H1 (cell line): Measurements from ENCODE around the gene FRMPD4. TPM values are rescaled to one million over a fixed set of nuclear protein-coding genes. Genes with fewer than 3 reads are reported as not detected.

Experiments
- CTCF ChIA-PET: fragments of 300-600 bp; sonication (Branson Sonifier 250); formaldehyde crosslinking; loops from one replicate; lab custom pipeline; 2021; ENCODE audit not compliant: partially characterized antibody; lab: Charles Lee
- POLR2A ChIA-PET: fragments of 300-600 bp; sonication (Branson Sonifier 250); formaldehyde crosslinking; loops from one replicate; lab custom pipeline; 2021; ENCODE audit warnings: inconsistent platforms; ENCODE audit not compliant: partially characterized antibody; lab: Charles Lee
- DNase-seq, 2 experiments: peaks; one replicate each; pipeline versions ENCODE4 v3.0.0 to v3.0.0-alpha.2; 2010 to 2022; ENCODE audit warnings: low spot score in 2 of 2, low read depth in 1 of 2, mixed read lengths in 1 of 2
- FAIRE-seq: peaks from 2 replicates; lab custom pipeline; 2011; peaks lifted over from hg19 to GRCh38; lab: Jason Lieb, UNC
- H2AFZ ChIP-seq: 2 replicates; pipeline ENCODE4 v1.8.1; 2012; ENCODE audit warnings: low read length, inconsistent platforms
- H2AK5ac ChIP-seq: 2 replicates; pipeline ENCODE4 v1.6.1; 2013; ENCODE audit warnings: low read depth, low read length
- H2BK120ac ChIP-seq: replicated peaks from 2 replicates; pipeline ENCODE3; 2013; ENCODE audit warnings: low read depth, low read length, inconsistent platforms
- H2BK12ac ChIP-seq: 2 replicates; pipeline ENCODE4 v1.6.1; 2013; ENCODE audit warnings: low read depth, low read length
- H2BK15ac ChIP-seq: 2 replicates; pipeline ENCODE4 v1.6.1; 2013; ENCODE audit warnings: low read length
- H2BK20ac ChIP-seq: 2 replicates; pipeline ENCODE4 v1.6.1; 2013; ENCODE audit warnings: low read length
- H2BK5ac ChIP-seq: 2 replicates; pipeline ENCODE4 v1.6.1; 2013; ENCODE audit warnings: low read depth, low read length
- H3K14ac ChIP-seq: 2 replicates; pipeline ENCODE4 v1.6.1; 2013; ENCODE audit warnings: inconsistent platforms; ENCODE audit not compliant: insufficient read length
- H3K18ac ChIP-seq: 2 replicates; pipeline ENCODE4 v1.6.1; 2013; ENCODE audit warnings: low read length; ENCODE audit errors: extremely low read depth
- H3K23ac ChIP-seq: 2 replicates; pipeline ENCODE4 v1.6.1; 2013; ENCODE audit warnings: inconsistent platforms; ENCODE audit not compliant: insufficient read length
- H3K23me2 ChIP-seq: 2 replicates; pipeline ENCODE4 v1.6.1; 2013; ENCODE audit warnings: low read depth, low read length
- H3K27ac ChIP-seq: 2 replicates; pipeline ENCODE4 v1.6.1; 2011; ENCODE audit warnings: low read depth, low read length, inconsistent platforms
- H3K27me3 ChIP-seq, 4 experiments: replicated peaks in 1 of 4; 1 replicate in 1 of 4; 2 replicates in 3 of 4; pipeline versions ENCODE4 v1.6.1 to v1.8.1; 2011 to 2013; ENCODE audit warnings: low read length in 3 of 4, mild to moderate bottlenecking in 3 of 4, inconsistent platforms in 2 of 4, mixed read lengths in 2 of 4, moderate library complexity in 1 of 4; ENCODE audit not compliant: control insufficient read depth in 3 of 4, insufficient read depth in 3 of 4; ENCODE audit errors: extremely low read depth in 1 of 4
- H3K36me3 ChIP-seq, 4 experiments: 2 replicates each; pipeline versions ENCODE4 v1.6.1 to v1.8.1; 2011 to 2013; ENCODE audit warnings: mild to moderate bottlenecking in 4 of 4, low read length in 3 of 4, moderate library complexity in 2 of 4, control low read depth in 1 of 4, inconsistent platforms in 1 of 4; ENCODE audit not compliant: insufficient read depth in 4 of 4, control insufficient read depth in 2 of 4
- H3K4ac ChIP-seq: replicated peaks from 2 replicates; pipeline ENCODE3; 2013; ENCODE audit warnings: low read length, low read depth, mixed read lengths, inconsistent platforms; ENCODE audit not compliant: insufficient read length
- H3K4me1 ChIP-seq, 4 experiments: replicated peaks in 1 of 4; 1 replicate in 1 of 4; 2 replicates in 3 of 4; pipeline versions ENCODE4 v1.6.1 to v1.8.1; 2011 to 2013; ENCODE audit warnings: low read length in 3 of 4, inconsistent platforms in 2 of 4, mixed read lengths in 1 of 4; ENCODE audit not compliant: insufficient read depth in 4 of 4, control insufficient read depth in 3 of 4
- H3K4me2 ChIP-seq, 2 experiments: 2 replicates each; pipeline versions ENCODE4 v1.6.1 to v1.8.1; 2011 to 2013; ENCODE audit warnings: low read depth in 2 of 2, low read length in 2 of 2, control low read depth in 1 of 2, inconsistent platforms in 1 of 2, mild to moderate bottlenecking in 1 of 2; ENCODE audit not compliant: insufficient read depth in 1 of 2
- H3K4me3 ChIP-seq, 4 experiments: fragments of 200-600, 300-600 bp in 1 of 4; sonication (generic), shearing (Covaris generic), sonication (Bioruptor Twin) in 1 of 4; 2 replicates each; pipeline versions ENCODE4 v1.5.1 to v1.8.1; 2011 to 2016; ENCODE audit warnings: low read length in 4 of 4, low read depth in 3 of 4, control low read depth in 2 of 4, inconsistent platforms in 2 of 4, mild to moderate bottlenecking in 2 of 4, mixed read lengths in 1 of 4, moderate library complexity in 1 of 4; ENCODE audit not compliant: insufficient read depth in 2 of 4; ENCODE audit errors: extremely low read depth in 1 of 4
- H3K56ac ChIP-seq: replicated peaks from 2 replicates; pipeline ENCODE3; 2013; ENCODE audit warnings: low read depth, mild to moderate bottlenecking, mixed read lengths, low read length, inconsistent platforms; ENCODE audit not compliant: insufficient read length
- H3K79me1 ChIP-seq: 2 replicates; pipeline ENCODE4 v1.6.1; 2013; ENCODE audit warnings: low read depth, low read length, control low read depth
- H3K79me2 ChIP-seq, 2 experiments: 2 replicates each; pipeline versions ENCODE4 v1.6.1 to v1.8.1; 2012 to 2013; ENCODE audit warnings: low read length in 2 of 2, mild to moderate bottlenecking in 2 of 2, inconsistent platforms in 1 of 2; ENCODE audit not compliant: insufficient read depth in 2 of 2, control insufficient read depth in 1 of 2
- H3K9ac ChIP-seq, 4 experiments: replicated peaks in 1 of 4; 1 replicate in 1 of 4; 2 replicates in 3 of 4; pipeline versions ENCODE4 v1.6.1 to v1.8.1; 2011 to 2013; ENCODE audit warnings: low read depth in 3 of 4, low read length in 3 of 4, control low read depth in 2 of 4, mild to moderate bottlenecking in 2 of 4, moderate library complexity in 2 of 4, inconsistent platforms in 1 of 4; ENCODE audit errors: extremely low read depth in 1 of 4
- H3K9me3 ChIP-seq, 2 experiments: 2 replicates each; pipeline versions ENCODE4 v1.6.1 to v1.8.1; 2012 to 2013; ENCODE audit warnings: mild to moderate bottlenecking in 2 of 2, moderate library complexity in 2 of 2, control low read depth in 1 of 2, inconsistent platforms in 1 of 2, low read depth in 1 of 2, low read length in 1 of 2, mixed read lengths in 1 of 2; ENCODE audit not compliant: insufficient read depth in 2 of 2
- H4K20me1 ChIP-seq, 2 experiments: replicated peaks in 1 of 2; 2 replicates each; pipeline versions ENCODE3 to v1.8.1; 2011 to 2013; ENCODE audit warnings: inconsistent platforms in 2 of 2, low read length in 2 of 2, mild to moderate bottlenecking in 1 of 2; ENCODE audit not compliant: insufficient read depth in 2 of 2, control insufficient read depth in 1 of 2
- H4K5ac ChIP-seq: 2 replicates; pipeline ENCODE4 v1.6.1; 2013; ENCODE audit warnings: low read length, low read depth, mixed read lengths, inconsistent platforms; ENCODE audit not compliant: insufficient read length
- H4K8ac ChIP-seq: 2 replicates; pipeline ENCODE4 v1.8.0; 2013; ENCODE audit warnings: mild to moderate bottlenecking, moderate library complexity, low read length, inconsistent platforms; ENCODE audit not compliant: insufficient read depth; ENCODE audit errors: extremely low read depth
- H4K91ac ChIP-seq: replicated peaks from 2 replicates; pipeline ENCODE3; 2013; ENCODE audit warnings: low read length, mixed read lengths, inconsistent platforms; ENCODE audit not compliant: insufficient read length
- ASH2L ChIP-seq: fragments of 200-600, 300-600 bp; sonication (generic); IDR thresholded peaks from one replicate; pipeline ENCODE4 v1.7.1; 2017; ENCODE audit warnings: low read length
- ATF3 ChIP-seq: IDR thresholded peaks from 2 replicates; pipeline ENCODE4 v1.6.1; 2011; ENCODE audit warnings: low read depth, mild to moderate bottlenecking, low read length; ENCODE audit not compliant: insufficient read depth
- CEBPB ChIP-seq: IDR thresholded peaks from 2 replicates; pipeline ENCODE4 v1.6.1; 2012; ENCODE audit warnings: low read depth, low read length
- CHD2 ChIP-seq: IDR thresholded peaks from 2 replicates; pipeline ENCODE4 v1.6.1; 2012; ENCODE audit warnings: low read length, improper control_type of control experiment
- CTCF ChIP-seq, 3 experiments: IDR thresholded peaks; 1 replicate in 2 of 3; 2 replicates in 1 of 3; pipeline versions ENCODE4 v1.5.1 to v1.6.1; 2011; ENCODE audit warnings: low read length in 3 of 3, mild to moderate bottlenecking in 3 of 3, inconsistent platforms in 2 of 3, low read depth in 1 of 3, moderate library complexity in 1 of 3; ENCODE audit not compliant: insufficient read depth in 1 of 3; ENCODE audit errors: control extremely low read depth in 1 of 3
- EP300 ChIP-seq, 2 experiments: IDR thresholded peaks; 1 replicate in 1 of 2; 2 replicates in 1 of 2; pipeline ENCODE4 v1.6.1; 2011 to 2012; ENCODE audit warnings: low read depth in 2 of 2, low read length in 2 of 2, mild to moderate bottlenecking in 2 of 2, borderline replicate concordance in 1 of 2, inconsistent platforms in 1 of 2, moderate library complexity in 1 of 2
- JUN ChIP-seq: IDR thresholded peaks from 2 replicates; pipeline ENCODE4 v1.6.1; 2011; ENCODE audit warnings: low read depth, mild to moderate bottlenecking, improper control_type of control experiment, low read length
- NRF1 ChIP-seq: IDR thresholded peaks from 2 replicates; pipeline ENCODE4 v1.6.1; 2011; ENCODE audit warnings: mild to moderate bottlenecking, low read depth, low read length, improper control_type of control experiment
- POLR2AphosphoS5 ChIP-seq: IDR thresholded peaks from 2 replicates; pipeline ENCODE4 v1.6.1; 2011; ENCODE audit warnings: low read depth, low read length
- SP4 ChIP-seq: IDR thresholded peaks from 2 replicates; pipeline ENCODE4 v1.6.1; 2012; ENCODE audit warnings: low read length, inconsistent platforms
- TCF12 ChIP-seq: IDR thresholded peaks from 2 replicates; pipeline ENCODE4 v1.6.1; 2011; ENCODE audit warnings: low read depth, mild to moderate bottlenecking, low read length
- TEAD4 ChIP-seq: IDR thresholded peaks from 2 replicates; pipeline ENCODE4 v1.6.1; 2012; ENCODE audit warnings: low read depth, low read length, inconsistent platforms, mixed read lengths
- WGBS, 2 experiments: shearing (Covaris generic) in 1 of 2; methylation state at CpG; one replicate each; pipeline versions ENCODE4 v1.1.6 to v1.1.7; 2013 to 2015; ENCODE audit warnings: low lambda C conversion rate in 2 of 2, mixed read lengths in 2 of 2, inconsistent platforms in 1 of 2, low coverage in 1 of 2, missing lambda C conversion rate in 1 of 2; ENCODE audit not compliant: insufficient replicate concordance in 2 of 2, insufficient coverage in 1 of 2, insufficient read length in 1 of 2; ENCODE audit errors: extremely low coverage in 1 of 2, missing lambda C conversion rate in 1 of 2; 5-methylcytosine and 5-hydroxymethylcytosine counted together
- polyA plus RNA-seq, 7 experiments: library from polyadenylated mRNA; depleted of rRNA in 3 of 7; stranded (reverse) in 5 of 7; unstranded in 2 of 7; fragments of >200 nt in 5 of 7; fragments of 200-250 nt in 2 of 7; gene quantifications; 1 replicate in 5 of 7; 2 replicates in 1 of 7; 4 replicates in 1 of 7; pipeline versions ENCODE4 v1.2.1 to v1.2.3, GENCODE V29; 2011 to 2013; ENCODE audit warnings: missing spikeins in 2 of 7, mixed read lengths in 2 of 7
- total RNA-seq: library from RNA; stranded (reverse); fragmentation: NEBNext Ultra II Directional; extraction: Animal tissue kit (Norgen Biotek cat#: 25700); gene quantifications from 2 replicates; pipeline ENCODE4 v1.2.1, GENCODE V29; 2021

Gene FRMPD4
- total and polyA plus RNA-seq, 2 of the 8 experiments (the other 6 are each of a cell fraction or from before 2014, with no cell fraction given) = 0.02 to 0.37 TPM

GRCh38 chrX:12403474-12404082 is 265.3 kb downstream of the FRMPD4 start:
- CTCF ChIA-PET = no interaction called here
- no peak for TF ChIP-seq SP4
- no peak for TF ChIP-seq EP300 (IDR thresholded peaks at IDR 0.05; ENCODE audit: borderline replicate concordance in 1 of 2, low read depth in 2 of 2, low read length in 2 of 2)
- TF ChIP-seq TEAD4 = no peak
- TF ChIP-seq POLR2AphosphoS5 = no peak
- no peak for TF ChIP-seq JUN
- no peak for TF ChIP-seq CTCF (IDR thresholded peaks at IDR 0.05; ENCODE audit: control extremely low read depth in 1 of 3, insufficient read depth in 1 of 3, low read depth in 1 of 3, low read length in 3 of 3)
- no peak for TF ChIP-seq TCF12
- TF ChIP-seq ATF3 = no peak
- TF ChIP-seq CEBPB = no peak
- no peak for TF ChIP-seq NRF1
- TF ChIP-seq CHD2 = no peak
- TF ChIP-seq ASH2L = no peak

More at GRCh38 chrX:12403474-12404082, 265.3 kb downstream of the FRMPD4 start:
- Histone ChIP-seq H4K91ac (no peak overlapping the region), H2BK15ac (no peak overlapping the region), H3K56ac (no peak overlapping the region), H3K36me3 (no peaks in the 10 kb centered on the region), H3K79me1 (no peaks in the 10 kb centered on the region), H3K4me2 (no peak overlapping the region), H2BK120ac (no peak overlapping the region), H3K4me3 (no peak overlapping the region), H4K20me1 (no peaks in the 10 kb centered on the region), H3K23me2 (no peaks in the 10 kb centered on the region), H2BK12ac (no peak overlapping the region), H2AK5ac (no peak overlapping the region), H3K79me2 (no peaks in the 10 kb centered on the region), H2AFZ (no peak overlapping the region), H3K23ac (no peak overlapping the region), H3K9me3 (no peaks in the 10 kb centered on the region), H4K5ac (no peak overlapping the region), H3K4me1 (no peaks in the 10 kb centered on the region), H3K4ac (no peak overlapping the region), H4K8ac (no peak overlapping the region), H3K9ac (no peak overlapping the region), H3K18ac (no peak overlapping the region), H3K14ac (no peak overlapping the region), H3K27me3 (no peaks in the 10 kb centered on the region), H2BK5ac (no peak overlapping the region), H3K27ac (no peak overlapping the region), H2BK20ac (no peak overlapping the region)
- no peak for FAIRE-seq
- no peak for DNase-seq
- 88% methylated on average over 1 of the region's 3 CpGs; no CpG with 5 or more reads in 1 of the 2 experiments for WGBS, 2 experiments
- POLR2A ChIA-PET = no interaction called here
